ENCODE data around the gene LRRC26.
A peak's percentile ranks its signal among the peaks of the same experiment; 100 is the strongest.
"Not testable (repeated sequence)": the region's sequence is repeated elsewhere in the genome, so short reads cannot be mapped to it uniquely, and the experiment has no call there.

Gene LRRC26

GRCh38 chr9:137130176-137130755, 39.6 kb downstream of the LRRC26 start:
- ATAC-seq (replicated peaks) (no peak), DNase-seq (no peak)
- H3K4me1 Mint-ChIP-seq (ENCODE audit: low read depth in 2 of 2) = peaks cover 24 to 28% of the 10 kb centered on the region in 2 donors
- H3K27ac Mint-ChIP-seq = peak overlapping the region in 1 of 2 donors; percentile 68
- H3K36me3 Mint-ChIP-seq (ENCODE audit: insufficient read depth) = peaks cover 22% of the 10 kb centered on the region
- peak overlapping the region; percentile 75 to 77 for H3K4me3 Mint-ChIP-seq
- no peaks in the 10 kb centered on the region for H3K9me3 Mint-ChIP-seq
- peaks cover 6 to 12% of the 10 kb centered on the region in 2 donors for H3K27me3 Mint-ChIP-seq

DNA sequence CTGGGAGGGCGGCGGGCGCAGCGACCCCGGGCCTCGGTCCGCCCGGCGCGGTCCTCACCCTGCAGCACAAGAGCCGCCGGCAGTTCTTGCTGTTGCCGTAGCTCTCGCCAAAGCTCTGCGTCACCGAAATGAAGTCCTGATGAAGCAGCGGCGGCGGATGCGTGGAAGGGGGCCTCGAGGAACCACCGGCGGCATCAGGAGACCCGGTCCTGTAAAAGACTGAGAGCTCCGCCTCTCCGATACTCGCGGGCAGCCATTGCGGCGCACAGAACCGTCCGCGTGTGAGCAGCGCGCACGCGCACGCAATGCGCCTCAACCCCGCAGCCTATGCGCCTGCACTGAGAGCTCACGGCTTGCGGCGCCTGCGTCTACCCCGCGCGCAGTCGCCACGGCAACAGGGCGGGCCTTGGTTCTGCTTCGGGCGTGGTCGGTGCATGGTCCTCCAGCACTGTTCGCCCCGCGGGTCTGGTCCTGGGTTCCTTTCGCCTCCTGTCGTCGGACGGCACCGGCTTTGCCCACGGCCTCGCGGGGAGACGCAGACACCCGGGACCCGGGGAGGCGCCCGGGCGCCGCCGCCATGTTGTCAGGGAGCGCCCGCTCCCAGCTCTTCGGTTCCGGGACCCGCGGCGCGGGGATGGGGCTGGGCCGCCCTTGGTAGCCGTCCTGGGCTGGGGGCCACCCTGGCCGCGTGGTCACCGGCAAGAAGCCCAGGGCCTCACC, 40.2 kb downstream of the LRRC26 start:
- Mint-ChIP-seq H3K36me3 (ENCODE audit: insufficient read depth) (peaks cover 22% of the 10 kb centered on the region), H3K27me3 (peaks cover 6% of the 10 kb centered on the region in 2 donors), H3K4me1 (ENCODE audit: low read depth in 2 of 2) (peaks cover 24 to 28% of the 10 kb centered on the region in 2 donors), H3K9me3 (no peaks in the 10 kb centered on the region), H3K27ac (peak overlapping the region; percentile 89 to 95), H3K4me3 (peak overlapping the region; percentile 80 to 93)
- ATAC-seq (replicated peaks) (peak; percentile 92), DNase-seq (peak; percentile 80 to 84 (median 82))

- no peak for DNase-seq
- H3K9me3 Mint-ChIP-seq = no peaks in the 10 kb centered on the region
- peaks cover 24 to 28% of the 10 kb centered on the region in 2 donors for H3K4me1 Mint-ChIP-seq (ENCODE audit: low read depth in 2 of 2)
- H3K27ac Mint-ChIP-seq = peak overlapping the region; percentile 89 to 95
- peaks cover 22% of the 10 kb centered on the region for H3K36me3 Mint-ChIP-seq (ENCODE audit: insufficient read depth)
- peak overlapping the region; percentile 80 to 93 for H3K4me3 Mint-ChIP-seq
- peak; percentile 18 for ATAC-seq (replicated peaks)
- H3K27me3 Mint-ChIP-seq = peaks cover 0 to 6% of the 10 kb centered on the region in 2 donors
Measured at GRCh38 chr9:137128862-137129455, 40.9 kb downstream of the LRRC26 start.

DNA sequence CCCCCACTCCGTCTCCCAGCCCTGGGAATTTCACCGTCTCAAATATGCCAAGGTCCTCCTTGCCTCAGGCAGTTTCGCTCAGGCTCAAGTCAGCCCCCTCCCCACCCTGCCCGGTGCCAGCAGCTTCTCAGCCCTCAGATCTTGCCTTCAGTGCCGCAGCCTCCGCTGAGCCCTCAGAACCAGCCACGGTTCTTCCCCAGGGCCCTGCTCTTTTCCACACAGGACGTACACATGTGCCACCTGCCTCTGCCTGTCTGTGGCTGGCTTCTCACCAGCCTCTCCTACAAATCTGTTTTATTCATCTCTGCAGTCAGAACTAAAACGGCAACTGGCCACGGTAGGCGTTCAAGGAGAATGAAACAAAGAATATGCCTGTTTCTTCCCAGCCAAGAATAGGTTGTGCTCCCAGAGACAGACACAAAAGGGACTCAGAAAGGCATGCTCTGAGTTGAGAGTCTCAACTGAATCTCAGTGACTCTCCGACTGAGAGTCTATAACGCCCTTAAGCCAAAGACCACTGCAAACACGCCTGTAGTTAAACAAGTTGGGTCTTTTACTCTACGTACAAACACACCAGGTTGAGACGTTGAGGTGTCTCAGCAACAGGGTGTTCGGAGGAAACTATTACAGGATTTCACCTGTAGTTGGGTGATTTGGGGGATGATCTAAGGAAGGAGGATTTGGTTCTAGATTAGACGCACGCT, 41.5 kb downstream of the LRRC26 start:
- peak overlapping the region; percentile 80 to 93 for H3K4me3 Mint-ChIP-seq
- peak overlapping the region; percentile 89 to 95 for H3K27ac Mint-ChIP-seq
- peaks cover 22% of the 10 kb centered on the region for H3K36me3 Mint-ChIP-seq (ENCODE audit: insufficient read depth)
- ATAC-seq (replicated peaks) (no peak), DNase-seq (no peak)
- peaks cover 0 to 5% of the 10 kb centered on the region in 2 donors for H3K27me3 Mint-ChIP-seq
- no peaks in the 10 kb centered on the region for H3K9me3 Mint-ChIP-seq
- peaks cover 24 to 28% of the 10 kb centered on the region in 2 donors for H3K4me1 Mint-ChIP-seq (ENCODE audit: low read depth in 2 of 2)

GRCh38 chr9:137127301-137128157, 42.3 kb downstream of the LRRC26 start:
- Mint-ChIP-seq H3K4me1 (ENCODE audit: low read depth in 2 of 2) (peaks cover 24 to 28% of the 10 kb centered on the region in 2 donors), H3K9me3 (no peaks in the 10 kb centered on the region), H3K27ac (peak overlapping the region; percentile 89 to 95), H3K27me3 (no peaks in the 10 kb centered on the region), H3K4me3 (peak overlapping the region; percentile 80 to 93), H3K36me3 (ENCODE audit: insufficient read depth) (peaks cover 22% of the 10 kb centered on the region)
- peak in 1 of 3 experiments; percentile 26 for DNase-seq
- peak; percentile 10 for ATAC-seq (replicated peaks)

- Mint-ChIP-seq H3K9me3 (no peaks in the 10 kb centered on the region), H3K4me1 (ENCODE audit: low read depth in 2 of 2) (peaks cover 27 to 28% of the 10 kb centered on the region in 2 donors), H3K27ac (peak overlapping the region; percentile 89 to 95), H3K27me3 (no peaks in the 10 kb centered on the region), H3K36me3 (ENCODE audit: insufficient read depth) (peaks cover 22% of the 10 kb centered on the region), H3K4me3 (peak overlapping the region; percentile 80 to 93)
- ATAC-seq (replicated peaks) = no peak
- DNase-seq = no peak
Measured at GRCh38 chr9:137126786-137127185, 43.1 kb downstream of the LRRC26 start.

- not testable (repeated sequence) for ATAC-seq (replicated peaks); H3K27ac Mint-ChIP-seq; DNase-seq; H3K9me3 Mint-ChIP-seq; H3K27me3 Mint-ChIP-seq; H3K4me3 Mint-ChIP-seq
- peaks cover 17% of the 10 kb centered on the region for H3K36me3 Mint-ChIP-seq (ENCODE audit: insufficient read depth)
- H3K4me1 Mint-ChIP-seq (ENCODE audit: low read depth in 2 of 2) = peaks cover 24 to 25% of the 10 kb centered on the region in 2 donors
Measured at GRCh38 chr9:137123952-137124462, 45.8 kb downstream of the LRRC26 start.

- Mint-ChIP-seq H3K9me3 (no peaks in the 10 kb centered on the region), H3K36me3 (ENCODE audit: insufficient read depth) (peaks cover 12% of the 10 kb centered on the region), H3K4me3 (no peak overlapping the region), H3K27ac (no peak overlapping the region), H3K4me1 (ENCODE audit: low read depth in 2 of 2) (peaks cover 19 to 20% of the 10 kb centered on the region in 2 donors), H3K27me3 (no peaks in the 10 kb centered on the region)
- no peak for DNase-seq
- no peak for ATAC-seq (replicated peaks)
Measured at GRCh38 chr9:137123468-137123837, 46.4 kb downstream of the LRRC26 start.

DNA sequence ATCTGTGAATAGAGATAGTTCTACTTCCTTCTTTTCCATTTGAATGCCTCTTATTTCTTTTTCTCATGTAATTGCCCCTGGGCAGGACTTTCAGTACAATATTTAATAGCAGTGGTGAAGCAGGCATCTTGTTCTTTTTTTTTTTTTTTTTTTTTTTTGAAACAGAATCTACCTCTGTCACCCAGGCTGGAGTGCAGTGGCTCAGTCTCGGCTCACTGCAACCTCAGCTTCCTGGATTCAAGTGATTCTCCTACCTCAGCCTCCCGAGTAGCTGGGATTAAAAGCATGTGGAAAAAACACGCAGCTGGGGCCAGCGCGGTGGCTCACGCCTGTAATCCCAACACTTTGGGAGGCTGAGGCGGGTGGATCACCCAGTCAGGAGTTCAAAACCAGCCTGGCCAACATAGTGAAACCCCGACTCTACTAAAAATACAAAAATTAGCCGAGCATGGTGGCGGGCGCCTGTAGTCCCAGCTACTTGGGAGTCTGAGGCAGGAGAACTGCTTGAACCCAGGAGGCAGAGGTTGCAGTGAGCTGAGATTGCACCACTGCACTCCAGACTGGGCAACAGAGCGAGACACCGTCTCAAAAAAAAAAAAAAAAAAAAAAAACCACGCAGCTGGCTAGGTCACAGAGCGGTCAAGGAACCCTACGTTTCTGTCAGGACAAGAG, 46.9 kb downstream of the LRRC26 start:
- DNase-seq; H3K27ac Mint-ChIP-seq; H3K27me3 Mint-ChIP-seq; ATAC-seq (replicated peaks); H3K4me3 Mint-ChIP-seq; H3K9me3 Mint-ChIP-seq: not testable (repeated sequence)
- H3K36me3 Mint-ChIP-seq (ENCODE audit: insufficient read depth) = peaks cover 11% of the 10 kb centered on the region
- peaks cover 13 to 15% of the 10 kb centered on the region in 2 donors for H3K4me1 Mint-ChIP-seq (ENCODE audit: low read depth in 2 of 2)

DNA sequence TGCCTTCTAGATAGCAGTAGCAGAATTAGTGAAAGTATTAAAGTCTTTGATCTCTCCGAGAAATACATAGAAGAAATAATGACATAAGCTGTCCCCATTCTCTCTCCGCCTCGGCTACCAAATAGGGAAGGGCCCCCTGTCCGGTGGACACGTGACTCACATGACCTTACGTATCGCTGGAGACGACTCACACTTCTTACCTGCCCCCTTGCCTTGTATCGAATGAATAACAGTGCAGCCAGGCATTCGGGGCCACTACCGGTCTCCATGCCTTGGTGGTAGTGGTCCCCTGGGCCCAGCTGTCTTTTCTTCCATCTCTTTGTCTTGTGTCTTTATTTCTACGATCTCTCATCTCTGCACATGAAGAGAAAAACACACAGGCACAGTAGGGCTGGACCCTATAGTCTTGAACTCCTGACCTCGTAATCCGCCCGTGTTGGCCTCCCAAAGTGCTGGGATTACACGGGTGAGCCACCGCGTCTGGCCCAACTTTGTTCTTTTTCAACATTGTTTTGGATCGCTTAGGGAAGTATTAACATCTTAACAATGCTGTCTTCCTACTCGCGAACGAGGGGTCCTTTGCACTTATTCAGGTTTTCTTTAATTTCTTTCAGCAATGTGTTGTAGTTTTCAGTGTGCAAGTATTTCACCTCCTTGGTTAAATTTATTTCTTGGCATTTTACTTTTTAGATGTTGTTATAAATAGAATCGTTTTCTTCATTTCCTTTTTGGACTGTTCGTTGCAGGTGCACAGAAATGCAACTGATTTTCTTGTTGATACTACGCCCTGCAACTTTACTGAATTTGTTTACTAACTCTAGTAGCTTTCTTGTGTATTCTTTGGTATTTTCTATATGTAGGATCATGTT, 47.7 kb downstream of the LRRC26 start:
- not testable (repeated sequence) for H3K36me3 Mint-ChIP-seq (ENCODE audit: insufficient read depth); H3K27me3 Mint-ChIP-seq; H3K9me3 Mint-ChIP-seq; DNase-seq; ATAC-seq (replicated peaks); H3K4me1 Mint-ChIP-seq (ENCODE audit: low read depth in 2 of 2); H3K27ac Mint-ChIP-seq
- H3K4me3 Mint-ChIP-seq = peak overlapping the region in 1 of 2 donors; percentile 23
